Naive thymus-derived CD4-positive, alpha-beta T cell (primary cell): ENCODE measurements around the gene GATD1. TPM values are rescaled to one million over a fixed set of nuclear protein-coding genes. Genes with fewer than 3 reads are reported as not detected.
A peak's percentile ranks its signal among the peaks of the same experiment; 100 is the strongest.

Experiments used
- ATAC-seq: fragments of 150-1000 bp; cut with Tn5 transposase; 2 replicates; pipeline ENCODE4 v1.10.0; 2021; ENCODE audit warnings: mild to moderate bottlenecking, moderate library complexity
- CTCF ChIA-PET: fragments of 350-600 bp; sonication (Branson Sonifier 250); formaldehyde crosslinking; loops from one replicate; lab custom pipeline; 2021; ENCODE audit warnings: antibody characterized with exemption; lab: Charles Lee
- POLR2A ChIA-PET: fragments of 350-600 bp; sonication (Branson Sonifier 250); formaldehyde crosslinking; loops from one replicate; lab custom pipeline; 2021; ENCODE audit warnings: antibody characterized with exemption, inconsistent platforms; lab: Charles Lee
- DNase-seq, 9 donors: peaks; one replicate each; pipeline versions ENCODE4 v3.0.0 to v3.0.0-alpha.2; 2020 to 2022; ENCODE audit warnings: mixed read lengths in 1 of 9
- H3K27ac ChIP-seq: one replicate; pipeline ENCODE4 v1.7.0; 2013; ENCODE audit warnings: mild to moderate bottlenecking, low read depth, low read length, moderate library complexity
- H3K27me3 ChIP-seq, 2 donors: one replicate each; pipeline ENCODE4 v1.7.0; 2013; ENCODE audit warnings: low read length in 2 of 2, mild to moderate bottlenecking in 2 of 2, moderate library complexity in 2 of 2; ENCODE audit not compliant: control insufficient read depth in 2 of 2, insufficient read depth in 2 of 2
- H3K36me3 ChIP-seq, 3 experiments: 1 replicate in 2 of 3; 2 replicates in 1 of 3; pipeline ENCODE4 v1.7.0; 2013; ENCODE audit warnings: low read length in 3 of 3, mild to moderate bottlenecking in 3 of 3, moderate library complexity in 1 of 3; ENCODE audit not compliant: insufficient read depth in 3 of 3, control insufficient read depth in 2 of 3
- H3K4me1 ChIP-seq, 2 donors: one replicate each; pipeline ENCODE4 v1.7.0; 2013; ENCODE audit warnings: low read length in 2 of 2, mild to moderate bottlenecking in 2 of 2, moderate library complexity in 1 of 2; ENCODE audit not compliant: control insufficient read depth in 2 of 2, insufficient read depth in 2 of 2
- H3K4me3 ChIP-seq: 2 replicates; pipeline ENCODE4 v1.7.0; 2013; ENCODE audit warnings: mild to moderate bottlenecking, low read length
- H3K9me3 ChIP-seq, 3 experiments: 1 replicate in 2 of 3; 2 replicates in 1 of 3; pipeline ENCODE4 v1.7.0; 2013; ENCODE audit warnings: low read length in 3 of 3; ENCODE audit not compliant: control insufficient read depth in 2 of 3
- H3K27ac Mint-ChIP-seq, 9 donors: one replicate each; pipeline ENCODE4 v1.8.0; 2020 to 2022; ENCODE audit warnings: mixed read lengths in 9 of 9, mild to moderate bottlenecking in 8 of 9, moderate library complexity in 5 of 9, inconsistent platforms in 2 of 9
- H3K27me3 Mint-ChIP-seq, 5 donors: one replicate each; pipeline ENCODE4 v1.8.0; 2021 to 2022; ENCODE audit warnings: mixed read lengths in 5 of 5, mild to moderate bottlenecking in 1 of 5
- H3K36me3 Mint-ChIP-seq, 5 donors: one replicate each; pipeline ENCODE4 v1.8.0; 2020 to 2022; ENCODE audit warnings: mixed read lengths in 5 of 5, mild to moderate bottlenecking in 3 of 5, inconsistent platforms in 1 of 5
- H3K4me1 Mint-ChIP-seq, 7 donors: one replicate each; pipeline ENCODE4 v1.8.0; 2020 to 2022; ENCODE audit warnings: mixed read lengths in 7 of 7, mild to moderate bottlenecking in 3 of 7, inconsistent platforms in 1 of 7
- H3K4me3 Mint-ChIP-seq, 10 donors: one replicate each; pipeline ENCODE4 v1.8.0; 2020 to 2022; ENCODE audit warnings: mild to moderate bottlenecking in 10 of 10, mixed read lengths in 10 of 10, moderate library complexity in 6 of 10, inconsistent platforms in 2 of 10
- H3K9me3 Mint-ChIP-seq, 11 donors: one replicate each; pipeline ENCODE4 v1.8.0; 2020 to 2022; ENCODE audit warnings: mixed read lengths in 11 of 11, mild to moderate bottlenecking in 4 of 11, inconsistent platforms in 1 of 11, moderate library complexity in 1 of 11
- intact Hi-C, 2 donors: fragments of 100-400 bp; cut with micrococcal nuclease; formaldehyde crosslinking; loops; one replicate each; pipeline ENCODE4 v1.15.1; 2023
- polyA plus RNA-seq, 2 donors: library from polyadenylated mRNA; unstranded; fragments of 300-500 nt; fragmentation: Illumina TruSeq; gene quantifications; one replicate each; pipeline ENCODE4 v1.2.3, GENCODE V29; 2021
- total RNA-seq, 6 experiments: library from RNA in 5 of 6; stranded (reverse) in 5 of 6; gene quantifications; 1 replicate in 5 of 6; 2 replicates in 1 of 6; pipeline ENCODE4 v1.2.3 and lab custom pipeline; 2021 to 2026

The GATD1 gene
- total and polyA plus RNA-seq, 7 experiments from 2014 or later, result 8.1 to 59.2 (median 44.6) TPM

- intact Hi-C loops, result loop anchor here (1.0 kb wide), 6 partner anchors 10 to 313 kb away; partner anchors contain the start of genes RPLP2 (in 2 of the 2), PIDD1 (in 1 of the 2), POLR2L (in 1 of the 2) and SLC25A22 (in 1 of the 2)
- peaks cover 0 to 24% (median 13%) of the 10 kb centered on the region in 7 donors for H3K4me1 Mint-ChIP-seq
- H3K36me3 Mint-ChIP-seq, result no peaks in the 10 kb centered on the region
- Histone ChIP-seq H3K4me1 (peaks cover 12 to 15% of the 10 kb centered on the region in 2 donors), H3K27ac (peak overlapping the region; percentile 91), H3K9me3 (no peaks in the 10 kb centered on the region), H3K36me3 (peaks cover 0 to 40% (median 0%) of the 10 kb centered on the region in 3 experiments), H3K4me3 (peak overlapping the region; percentile 86), H3K27me3 (no peaks in the 10 kb centered on the region)
- DNase-seq, result peak; percentile 85 to 95 (median 92)
- peak overlapping the region in 7 of 9 donors; percentile 67 to 93 (median 86) for H3K27ac Mint-ChIP-seq
- H3K4me3 Mint-ChIP-seq, result peak overlapping the region; percentile 82 to 92 (median 86)
- ChIA-PET POLR2A (interaction anchor here (0.5 to 5.1 kb wide), 21 partner anchors 8 to 612 kb away, joined by 3 to 79 read pairs (median 6); partner anchors contain the start of genes BET1L, CD151, CRACR2B and DEAF1), CTCF (interaction anchor here (0.5 to 1.2 kb wide), 5 partner anchors 8 to 612 kb away, joined by 3 to 6 read pairs (median 3); partner anchors contain the start of genes BET1L and RIC8A)
- ATAC-seq, result peak; percentile 86
- H3K9me3 Mint-ChIP-seq, result no peaks in the 10 kb centered on the region
- H3K27me3 Mint-ChIP-seq, result no peaks in the 10 kb centered on the region
Measured at GRCh38 chr11:819129-819931, 42.0 kb upstream of the GATD1 start.

DNA sequence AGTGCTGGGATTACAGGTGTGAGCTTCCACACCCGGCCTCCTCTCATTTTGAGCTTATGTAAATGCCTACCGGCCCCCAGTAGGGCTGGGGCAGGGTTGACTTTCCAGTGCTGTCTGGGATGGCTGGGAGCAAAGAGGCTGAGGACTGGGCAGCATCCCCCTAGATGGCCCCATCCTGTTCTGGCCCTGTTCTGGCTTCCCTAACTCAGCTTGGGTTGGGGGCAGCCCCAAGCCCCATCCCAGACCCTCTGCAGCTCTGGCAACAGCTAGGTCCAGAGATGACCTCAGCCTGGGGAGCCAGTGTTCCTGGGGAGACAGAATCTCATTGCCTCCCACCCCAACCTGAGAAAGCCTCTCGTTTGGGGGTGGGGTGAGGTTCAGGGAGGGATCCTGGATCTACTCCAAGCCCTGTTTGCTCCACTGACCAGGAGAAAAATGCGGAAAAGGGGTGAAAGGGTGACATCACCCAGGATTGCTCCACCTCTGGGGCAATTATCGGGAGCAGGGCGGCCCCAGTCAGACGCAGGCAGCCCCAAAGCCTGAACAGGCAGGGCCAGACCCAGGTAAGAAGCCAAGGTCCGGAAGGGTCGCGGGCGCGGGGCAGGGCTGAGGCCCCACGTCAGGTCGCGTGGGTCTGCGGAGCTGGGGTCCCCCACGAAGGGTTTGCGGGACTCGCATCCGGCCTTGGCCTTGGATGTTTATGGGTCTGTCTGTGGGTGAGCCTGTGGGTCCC, 41.3 kb upstream of the GATD1 start, which contains the start of gene PNPLA2:
PNPLA2 (plus strand) TSS at position 519 of the 733 bp plus-strand sequence. CDS start 805 bp downstream, outside the sequence.
- no peaks in the 10 kb centered on the region for H3K27me3 ChIP-seq
- ATAC-seq (no peak), DNase-seq (no peak)
- Mint-ChIP-seq H3K36me3 (peaks cover 0 to 3% (median 0%) of the 10 kb centered on the region in 5 donors), H3K4me3 (peak within 1 kb of the TSS; percentile 82 to 92 (median 86)), H3K4me1 (peaks cover 0 to 24% (median 13%) of the 10 kb centered on the region in 7 donors), H3K9me3 (no peaks in the 10 kb centered on the region), H3K27me3 (no peaks in the 10 kb centered on the region), H3K27ac (peak within 1 kb of the TSS in 8 of 9 donors; percentile 67 to 93 (median 86))
- POLR2A ChIA-PET, result interaction anchor here (0.7 to 5.1 kb wide), 18 partner anchors 7 to 611 kb away, joined by 3 to 79 read pairs (median 7); partner anchors contain the start of genes BET1L, CD151, CRACR2B and DEAF1
- peaks cover 12 to 15% of the 10 kb centered on the region in 2 donors for H3K4me1 ChIP-seq
- peak within 1 kb of the TSS; percentile 86 for H3K4me3 ChIP-seq
- H3K36me3 ChIP-seq, result peaks cover 0 to 38% (median 0%) of the 10 kb centered on the region in 3 experiments
- intact Hi-C loops, result loop anchor here (1.0 kb wide), 6 partner anchors 9 to 312 kb away; partner anchors contain the start of genes RPLP2 (in 2 of the 2), PIDD1 (in 1 of the 2), POLR2L (in 1 of the 2) and SLC25A22 (in 1 of the 2)
- H3K9me3 ChIP-seq, result no peaks in the 10 kb centered on the region
- CTCF ChIA-PET, result interaction anchor here (0.5 to 1.2 kb wide), 5 partner anchors 12 to 611 kb away, joined by 3 to 6 read pairs (median 3); partner anchors contain the start of genes BET1L and RIC8A
- peak within 1 kb of the TSS; percentile 91 for H3K27ac ChIP-seq

DNA sequence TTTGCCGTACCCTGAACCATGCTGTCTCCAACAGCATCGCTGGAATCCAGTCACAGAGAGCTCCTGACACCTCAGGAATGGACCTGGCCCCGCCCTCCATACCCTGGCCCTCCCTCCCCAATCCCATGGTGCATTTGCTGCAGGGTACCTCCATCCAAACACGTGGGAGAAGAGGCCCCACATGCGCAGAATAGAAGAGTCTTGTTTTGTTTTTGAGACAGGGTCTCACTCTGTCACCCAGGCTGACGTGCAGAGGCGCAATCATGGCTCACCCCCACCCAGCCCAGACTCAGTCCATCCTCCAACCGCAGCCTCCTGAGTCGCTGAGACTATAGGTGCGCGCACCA, 39.1 kb upstream of the GATD1 start:
- H3K27ac Mint-ChIP-seq, result no peak overlapping the region
- no peaks in the 10 kb centered on the region for H3K27me3 Mint-ChIP-seq
- no peaks in the 10 kb centered on the region for H3K9me3 ChIP-seq
- H3K36me3 Mint-ChIP-seq, result peaks cover 0 to 14% (median 0%) of the 10 kb centered on the region in 5 donors
- peaks cover 18 to 21% of the 10 kb centered on the region in 2 donors for H3K4me1 ChIP-seq
- CTCF ChIA-PET, result no interaction called here
- H3K4me3 Mint-ChIP-seq, result peak overlapping the region in 1 of 10 donors; percentile 51
- H3K27me3 ChIP-seq, result no peaks in the 10 kb centered on the region
- H3K36me3 ChIP-seq, result peaks cover 9 to 41% (median 12%) of the 10 kb centered on the region in 3 experiments
- H3K4me3 ChIP-seq, result no peak overlapping the region
- H3K9me3 Mint-ChIP-seq, result no peaks in the 10 kb centered on the region
- ATAC-seq (no peak), DNase-seq (no peak)
- peaks cover 0 to 25% (median 18%) of the 10 kb centered on the region in 7 donors for H3K4me1 Mint-ChIP-seq
- intact Hi-C loops, result no loop called here
- POLR2A ChIA-PET, result interaction anchor here (0.7 to 5.1 kb wide), 2 partner anchors 13 to 14 kb away, joined by 3 to 79 read pairs; partner anchors contain the start of genes CD151 and CRACR2B
- no peak overlapping the region for H3K27ac ChIP-seq

DNA sequence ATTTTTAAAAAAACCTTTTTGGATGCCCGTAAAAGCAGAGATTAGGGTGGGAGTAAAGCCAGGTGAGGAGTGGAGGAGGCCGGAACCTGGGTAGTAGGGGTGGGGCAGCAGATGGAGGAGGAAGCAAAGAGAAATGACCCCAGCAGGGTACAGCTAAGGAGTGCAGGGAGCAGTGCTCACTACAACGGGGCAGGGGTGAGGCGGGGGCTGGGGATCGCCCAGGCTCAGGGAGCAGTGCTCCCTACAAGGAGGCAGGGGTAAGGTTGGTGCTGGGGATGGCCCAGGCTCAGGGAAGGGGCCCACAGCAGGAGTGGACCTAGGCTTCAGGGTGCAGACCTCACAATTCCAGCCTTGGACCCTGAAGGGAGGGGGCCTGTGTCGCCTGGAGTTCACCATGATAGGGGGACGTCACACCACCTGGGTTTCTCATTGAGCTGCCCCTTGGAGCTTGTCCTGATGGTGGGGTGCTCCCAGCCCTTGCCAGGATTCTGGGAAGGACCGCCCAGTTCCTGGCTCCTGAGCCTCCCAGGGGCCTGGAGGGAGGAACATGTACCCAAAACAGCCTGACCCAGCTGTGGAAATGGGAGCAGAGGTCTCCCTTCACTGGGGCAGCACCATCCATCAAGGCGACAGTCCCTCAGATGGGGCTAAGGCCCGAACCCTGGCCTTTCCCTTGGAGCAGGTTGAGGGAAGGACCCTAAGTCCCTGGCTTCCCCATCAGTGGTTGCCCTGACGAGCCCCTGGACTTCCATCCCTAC, 38.6 kb upstream of the GATD1 start:
- H3K4me3 Mint-ChIP-seq, result no peak overlapping the region
- no peak overlapping the region for H3K27ac Mint-ChIP-seq
- ChIA-PET CTCF (no interaction called here), POLR2A (interaction anchor here (0.7 kb wide), 1 partner anchor 12 kb away, joined by 3 read pairs; no protein-coding TSS in a partner anchor)
- Histone ChIP-seq H3K27ac (no peak overlapping the region), H3K36me3 (peaks cover 10 to 38% (median 12%) of the 10 kb centered on the region in 3 experiments), H3K4me1 (peaks cover 19 to 24% of the 10 kb centered on the region in 2 donors), H3K9me3 (no peaks in the 10 kb centered on the region), H3K27me3 (no peaks in the 10 kb centered on the region), H3K4me3 (no peak overlapping the region)
- no peak for ATAC-seq
- no peaks in the 10 kb centered on the region for H3K9me3 Mint-ChIP-seq
- intact Hi-C loops, result no loop called here
- peaks cover 0 to 14% (median 0%) of the 10 kb centered on the region in 5 donors for H3K36me3 Mint-ChIP-seq
- peaks cover 4 to 26% (median 20%) of the 10 kb centered on the region in 7 donors for H3K4me1 Mint-ChIP-seq
- H3K27me3 Mint-ChIP-seq, result no peaks in the 10 kb centered on the region
- no peak for DNase-seq

DNA sequence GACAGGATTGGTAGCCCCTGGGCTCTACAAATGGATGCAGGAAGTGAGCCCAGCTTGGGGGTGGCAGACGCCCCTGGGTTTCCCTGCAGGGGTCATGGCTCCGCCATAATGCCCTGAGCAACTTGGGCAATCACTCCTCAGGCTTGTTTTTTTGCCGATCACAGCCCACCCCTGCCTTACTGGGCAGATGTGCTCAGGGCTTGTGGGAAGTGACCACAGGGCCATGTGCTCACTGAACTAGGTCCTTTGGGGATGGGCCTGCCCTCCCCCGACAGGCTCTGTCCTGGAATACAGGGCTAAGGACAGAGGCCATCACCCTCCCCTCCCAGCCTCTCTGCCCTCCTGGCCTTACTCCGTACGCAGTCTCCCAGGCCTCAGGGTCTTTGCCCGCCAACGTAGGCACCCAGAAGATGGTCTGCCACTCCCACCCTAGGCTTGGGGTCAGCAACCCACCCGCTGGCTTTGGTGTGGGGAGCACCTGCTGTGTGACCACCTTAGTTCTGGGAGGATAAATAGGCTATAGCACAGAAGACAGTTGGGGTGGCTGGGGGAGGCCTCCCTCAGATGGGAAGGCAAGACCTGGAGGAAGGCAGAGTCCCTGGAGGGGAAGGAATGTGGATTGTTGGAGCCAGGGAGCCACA, 36.3 kb upstream of the GATD1 start:
- DNase-seq (no peak), ATAC-seq (no peak)
- no peak overlapping the region for H3K4me3 ChIP-seq
- H3K4me3 Mint-ChIP-seq, result no peak overlapping the region
- peaks cover 0 to 14% (median 0%) of the 10 kb centered on the region in 5 donors for H3K36me3 Mint-ChIP-seq
- H3K9me3 Mint-ChIP-seq, result peaks cover 0 to 3% (median 0%) of the 10 kb centered on the region in 11 donors
- POLR2A ChIA-PET, result interaction anchor here (1.3 kb wide), 1 partner anchor 15 kb away, joined by 7 read pairs; no protein-coding TSS in a partner anchor
- peaks cover 19 to 21% of the 10 kb centered on the region in 2 donors for H3K4me1 ChIP-seq
- no peaks in the 10 kb centered on the region for H3K27me3 Mint-ChIP-seq
- peaks cover 8 to 32% (median 26%) of the 10 kb centered on the region in 7 donors for H3K4me1 Mint-ChIP-seq
- intact Hi-C loops, result no loop called here
- CTCF ChIA-PET, result no interaction called here
- H3K36me3 ChIP-seq, result peaks cover 10 to 33% (median 12%) of the 10 kb centered on the region in 3 experiments
- no peak overlapping the region for H3K27ac ChIP-seq
- H3K9me3 ChIP-seq, result no peaks in the 10 kb centered on the region
- peak overlapping the region in 4 of 9 donors; percentile 5 to 65 (median 40) for H3K27ac Mint-ChIP-seq
- no peaks in the 10 kb centered on the region for H3K27me3 ChIP-seq
